ENCODE data around the gene CASZ1.

CASZ1 gene

GRCh38 chr1:10796029-10796944 lies at the start of gene CASZ1:
TSS of gene CASZ1 (minus strand) at chr1:10796646. CDS start at chr1:10693889, 102,757 bp downstream.
- no peak for DNase-seq

- no peak for DNase-seq
Measured at GRCh38 chr1:10843697-10844096, 47.3 kb upstream of the CASZ1 start.

GRCh38 chr1:10841118-10841517 lies 44.7 kb upstream of the CASZ1 start:
- no peak for DNase-seq

- no peak for DNase-seq
Measured at GRCh38 chr1:10839188-10839770, 42.8 kb upstream of the CASZ1 start.

DNA sequence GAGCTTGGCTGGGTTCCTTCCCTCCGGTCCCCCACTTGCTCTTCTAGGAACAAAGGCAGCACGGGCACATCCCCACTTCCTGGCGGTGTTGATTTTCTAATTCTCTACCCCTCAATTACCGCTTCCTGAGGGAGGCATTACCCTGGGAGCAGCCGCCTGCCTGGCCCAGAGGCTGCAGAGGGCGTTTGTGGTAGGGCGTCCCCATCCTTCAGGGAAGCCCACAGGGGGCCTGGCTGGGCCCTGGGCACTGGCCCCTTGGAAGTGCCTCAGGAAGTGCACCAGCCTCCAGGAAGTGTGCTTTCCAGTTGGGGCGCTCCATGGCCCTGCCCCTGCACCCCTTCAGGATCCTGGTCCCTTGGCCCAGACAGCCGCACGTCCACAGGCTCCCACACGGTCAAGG lies 42.1 kb upstream of the CASZ1 start:
- DNase-seq: no peak

DNA sequence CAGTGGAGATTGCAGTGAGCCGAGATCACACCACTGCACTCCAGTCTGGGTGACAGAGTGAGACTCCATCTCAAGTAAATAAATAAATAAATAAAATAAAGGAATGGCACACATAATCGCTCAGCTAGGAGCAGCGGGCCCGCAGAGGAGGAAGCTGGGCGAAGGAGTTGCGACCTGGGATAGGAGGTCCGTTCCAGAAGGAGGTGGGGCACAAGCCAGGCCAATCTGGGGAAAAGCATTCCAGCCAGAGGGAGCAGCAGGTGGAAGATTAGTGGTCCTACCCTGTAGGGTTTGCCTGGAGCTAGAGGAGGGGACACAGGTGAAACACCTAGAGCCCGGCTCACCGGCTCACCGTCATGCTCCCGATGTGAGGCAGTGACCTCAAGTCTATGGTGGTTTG lies 40.3 kb upstream of the CASZ1 start:
- DNase-seq: no peak

- no peak for DNase-seq
Measured at GRCh38 chr1:10835822-10836421, 39.5 kb upstream of the CASZ1 start.

DNA sequence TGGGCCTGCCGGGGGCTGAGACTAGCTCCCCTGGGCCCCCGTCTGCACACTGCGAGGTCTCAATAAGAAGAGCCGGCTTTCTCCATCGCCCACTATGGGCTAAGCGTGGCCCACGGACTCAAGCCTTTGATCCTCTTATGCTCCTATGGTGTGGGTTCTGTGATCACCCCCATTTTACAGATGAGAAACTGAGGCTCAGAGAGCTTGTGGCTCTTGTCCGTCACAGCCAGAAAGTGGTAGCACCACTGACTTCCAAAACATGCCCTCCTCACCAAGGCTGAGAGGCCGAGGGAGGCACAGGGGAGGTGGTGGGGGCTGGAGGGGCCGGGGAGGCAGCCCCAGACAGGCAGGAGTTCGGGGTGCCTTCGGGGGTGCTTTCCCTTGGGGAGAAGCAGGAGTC lies 39.0 kb upstream of the CASZ1 start:
- no peak for DNase-seq

GRCh38 chr1:10834770-10835412 lies 38.4 kb upstream of the CASZ1 start:
- no peak for DNase-seq

DNA sequence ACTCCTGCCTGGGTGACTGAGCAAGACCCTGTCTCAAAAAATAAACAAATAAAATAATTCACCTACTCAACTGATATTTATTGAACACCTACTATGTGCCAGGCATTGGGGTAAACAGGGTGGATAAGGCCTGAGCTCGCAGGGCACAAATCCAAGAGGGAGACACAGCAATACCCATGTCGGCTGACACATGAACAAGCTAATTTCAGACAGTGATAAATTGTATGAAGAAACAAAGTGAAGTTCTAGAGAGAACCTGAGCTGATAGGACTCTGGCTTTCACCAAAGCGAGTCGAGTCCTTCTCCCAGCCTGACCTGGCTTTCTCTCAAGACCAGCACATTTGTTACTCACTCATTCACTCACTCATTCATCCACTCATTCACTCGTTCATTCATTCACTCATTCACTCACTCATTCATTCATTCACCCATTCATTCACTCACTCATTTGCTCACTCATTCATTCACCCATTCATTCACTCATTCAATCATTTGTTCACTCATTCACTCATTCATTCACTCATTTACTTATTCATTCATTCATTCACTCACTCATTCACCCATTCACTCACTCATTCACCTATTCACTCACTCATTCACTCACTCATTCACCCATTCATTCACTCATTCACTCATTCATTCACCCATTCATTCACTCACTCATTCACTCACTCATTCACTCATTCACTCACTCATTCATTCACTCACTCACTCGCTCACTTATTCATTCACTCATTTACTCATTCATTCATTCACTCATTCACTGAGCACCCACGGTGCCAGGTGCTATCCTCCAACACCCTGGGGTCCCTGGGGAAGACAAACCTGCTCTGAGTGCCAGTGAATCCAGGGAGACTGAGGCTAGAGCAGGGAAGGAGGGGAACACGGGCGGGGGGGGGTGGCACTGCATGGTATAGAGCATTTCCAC lies 37.4 kb upstream of the CASZ1 start:
- DNase-seq: no peak

- DNase-seq: no peak
Measured at GRCh38 chr1:10832703-10833102, 36.3 kb upstream of the CASZ1 start.

DNA sequence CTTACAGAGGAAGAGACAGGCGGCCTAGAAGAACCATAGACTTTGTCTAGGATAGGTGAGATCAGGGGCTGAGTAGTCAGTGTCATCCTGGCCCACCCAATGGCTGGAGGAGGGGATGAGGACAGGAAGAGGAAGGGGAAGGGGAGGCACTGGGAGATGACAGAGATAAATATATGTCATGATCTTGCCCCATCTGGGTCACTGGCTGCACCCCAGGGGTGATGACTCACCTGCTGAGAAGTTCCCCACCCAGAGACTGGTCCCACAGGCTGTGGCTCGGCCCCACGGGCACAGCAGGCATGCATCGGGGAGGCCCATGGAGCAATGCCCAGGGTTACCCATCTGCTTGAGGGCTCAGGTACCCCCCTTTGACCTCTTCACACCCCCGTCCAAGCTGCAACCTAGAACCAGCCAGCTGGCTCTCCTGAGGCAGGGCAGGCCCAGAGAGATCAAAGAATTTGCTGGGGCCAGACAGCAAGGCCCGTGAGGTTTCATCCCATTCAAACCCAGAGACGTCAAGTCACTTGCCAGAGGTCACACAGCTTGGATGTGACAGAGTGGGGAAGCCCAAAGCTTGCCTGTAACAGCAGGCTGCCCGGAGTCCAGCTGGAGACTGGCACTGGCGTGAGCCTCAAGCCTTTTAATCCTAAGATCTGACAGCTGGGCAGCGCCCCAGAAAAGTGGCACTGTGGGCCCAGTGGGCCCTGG lies 34.7 kb upstream of the CASZ1 start:
- no peak for DNase-seq

DNA sequence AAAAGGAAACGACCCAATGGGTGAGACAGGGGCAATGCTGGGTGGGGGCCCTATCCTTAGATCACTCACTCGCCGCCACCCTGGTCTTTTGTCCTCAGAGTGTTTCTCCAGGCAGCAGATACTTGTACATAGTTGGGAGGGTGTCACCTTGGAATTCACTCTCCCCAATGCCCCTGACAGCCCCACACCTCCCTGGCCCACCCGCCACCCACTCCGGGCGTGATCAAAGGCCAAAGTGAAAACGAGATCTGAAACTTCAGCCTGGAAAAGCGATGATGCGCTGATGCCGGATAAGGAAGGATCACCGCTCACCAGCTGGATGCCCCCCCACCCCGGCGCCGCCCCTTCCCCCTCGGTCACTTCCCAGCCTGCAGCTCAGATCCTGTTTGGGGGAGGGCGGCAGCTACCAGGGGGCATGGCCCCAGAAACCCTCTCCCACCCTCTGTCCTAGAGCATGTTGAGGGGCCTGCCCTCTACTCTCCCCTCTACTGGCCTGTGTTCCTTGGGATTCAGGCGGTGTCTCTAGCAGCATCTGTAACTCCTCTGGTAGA lies 33.6 kb upstream of the CASZ1 start:
- no peak for DNase-seq

DNA sequence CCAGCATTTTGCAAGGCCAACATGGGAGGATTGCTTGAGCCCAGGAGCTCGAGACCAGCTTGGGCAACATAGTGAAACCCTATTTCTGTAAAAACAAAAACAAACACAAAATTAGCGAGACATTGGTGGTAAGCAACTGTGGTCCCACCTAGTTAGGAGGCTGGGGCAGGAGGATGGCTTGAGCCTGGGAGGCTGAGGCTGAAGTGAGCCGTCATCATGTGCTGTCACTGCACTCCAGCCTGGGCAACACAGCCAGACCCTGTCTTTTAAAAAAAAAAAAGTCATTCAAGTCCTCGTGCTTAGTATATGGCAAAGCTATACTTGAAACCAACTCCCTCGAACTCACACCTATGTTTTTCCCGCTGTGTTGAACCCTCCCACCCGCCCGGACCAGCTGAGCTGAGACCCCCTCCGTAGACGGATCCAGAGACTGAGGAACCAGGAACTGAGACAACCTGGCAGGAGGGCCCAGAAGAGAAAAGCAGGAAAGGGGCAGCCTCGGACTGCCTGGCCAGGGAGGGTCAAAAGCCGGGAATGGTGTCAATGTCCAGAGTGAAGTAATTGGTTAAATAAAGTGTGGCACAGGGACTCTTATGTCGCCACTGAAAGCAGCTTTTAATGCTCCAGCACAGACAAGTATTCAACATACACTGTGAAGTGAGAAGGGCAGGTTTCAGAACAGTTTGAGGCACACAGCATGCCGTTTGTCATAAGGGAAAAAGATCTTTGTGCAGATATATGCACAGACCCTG lies 32.8 kb upstream of the CASZ1 start:
- no peak for DNase-seq

DNA sequence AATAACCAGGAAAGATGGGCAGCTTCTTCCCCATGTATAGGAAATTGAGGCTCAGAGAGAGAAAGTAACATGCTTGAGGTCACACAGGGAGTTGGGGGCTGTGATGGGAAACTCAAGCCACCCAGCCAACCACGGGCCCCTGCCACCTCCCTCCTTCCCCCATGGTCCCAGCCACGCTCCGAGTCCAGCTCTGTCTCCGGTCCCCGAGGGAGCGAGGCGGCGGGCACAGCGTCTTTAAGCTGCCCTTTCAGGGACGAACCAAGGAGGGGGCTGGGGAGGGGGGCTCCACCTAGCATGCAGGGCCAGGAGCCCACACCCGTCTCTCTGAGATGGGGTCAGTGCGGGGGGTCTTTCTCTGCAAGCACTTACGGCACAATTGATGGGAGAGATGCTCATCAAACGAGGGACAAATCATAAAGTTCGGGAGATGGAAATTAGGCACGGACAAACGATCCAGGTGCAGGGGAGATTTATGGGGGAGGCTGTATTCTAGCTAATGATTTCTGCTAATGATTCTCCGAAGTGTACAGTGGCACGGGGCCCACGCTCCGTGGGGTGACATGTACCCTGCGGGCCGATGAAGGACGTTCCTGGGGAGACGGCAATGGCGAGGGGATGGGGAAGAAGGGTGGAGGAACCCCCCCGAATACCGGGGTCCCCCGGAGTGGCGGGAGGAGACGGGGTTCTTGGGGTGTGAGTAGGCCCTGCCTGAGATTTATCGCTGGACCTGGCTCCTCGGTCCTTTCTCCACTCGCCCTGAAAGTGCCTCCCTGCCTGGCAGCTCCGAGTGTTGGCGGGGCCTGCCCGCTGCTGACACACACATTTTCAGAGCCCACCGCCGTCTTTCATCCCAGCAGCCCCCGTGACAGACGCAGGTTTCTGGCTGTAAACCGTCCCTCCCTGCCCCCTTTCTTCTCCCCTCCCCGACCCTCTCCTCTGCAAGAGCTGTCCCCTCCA lies 31.2 kb upstream of the CASZ1 start:
- no peak for DNase-seq

GRCh38 chr1:10825592-10825991 lies 29.1 kb upstream of the CASZ1 start:
- DNase-seq: no peak

- no peak for DNase-seq
Measured at GRCh38 chr1:10824821-10825540, 28.5 kb upstream of the CASZ1 start.

DNA sequence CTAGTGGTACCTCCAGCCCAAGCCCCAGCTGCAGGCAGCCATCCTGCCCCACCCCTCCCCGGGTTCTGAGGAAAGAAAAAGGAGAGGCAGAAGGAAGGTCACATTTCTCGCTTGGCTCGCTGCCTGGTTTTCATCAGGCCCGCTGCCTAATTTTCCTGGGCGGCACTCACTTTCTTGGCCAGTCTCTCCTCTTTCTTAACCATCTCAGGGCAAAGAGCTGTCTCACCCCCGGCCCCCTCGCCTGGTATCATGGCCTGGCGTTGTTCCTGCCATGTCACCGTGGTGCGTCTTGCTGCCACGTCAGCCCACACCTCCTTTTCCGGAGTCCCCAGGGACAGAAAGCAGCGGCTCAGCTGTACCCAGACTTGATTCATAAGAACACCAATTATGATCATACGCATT lies 26.6 kb upstream of the CASZ1 start:
- DNase-seq: no peak

- no peak for DNase-seq
Measured at GRCh38 chr1:10821388-10821787, 24.9 kb upstream of the CASZ1 start.

All from activated naive CD4-positive, alpha-beta T cell treated with anti-CD3 and anti-CD28 coated beads, Interleukin-2, amount 50 U/mL, for 16 hours (primary cell).